ENCODE measurements around the gene DEFB114.
"Not testable (repeated sequence)": the region's sequence is repeated elsewhere in the genome, so short reads cannot be mapped to it uniquely, and the experiment has no call there.

The DEFB114 gene

GRCh38 chr6:49964064-49964463, at the start of gene DEFB114:
DEFB114 (minus strand) TSS chr6:49964164; CDS start chr6:49964105, 59 bp downstream.
- no peak for DNase-seq

- no peak for DNase-seq
These were observed 43.9 kb upstream of the DEFB114 start for GRCh38 chr6:50007819-50008218.

- DNase-seq: no peak
These were observed 39.2 kb upstream of the DEFB114 start for GRCh38 chr6:50003139-50003538.

GRCh38 chr6:49995278-49995677, 31.3 kb upstream of the DEFB114 start:
- DNase-seq: no peak

- no peak for DNase-seq
These were observed 24.9 kb upstream of the DEFB114 start for GRCh38 chr6:49988900-49989299.

GRCh38 chr6:49987749-49988148, 23.8 kb upstream of the DEFB114 start:
- DNase-seq: no peak

- no peak for DNase-seq
These were observed 22.6 kb upstream of the DEFB114 start for GRCh38 chr6:49986551-49986950.

GRCh38 chr6:49982046-49982445, 18.1 kb upstream of the DEFB114 start:
- DNase-seq: no peak

- DNase-seq: no peak
These were observed 16.9 kb upstream of the DEFB114 start for GRCh38 chr6:49980898-49981297.

- no peak for DNase-seq
These were observed 15.6 kb upstream of the DEFB114 start for GRCh38 chr6:49979584-49979983.

- no peak for DNase-seq
These were observed 14.6 kb upstream of the DEFB114 start for GRCh38 chr6:49978332-49979226.

- no peak for DNase-seq
These were observed 5.6 kb upstream of the DEFB114 start, which contains the start of gene DEFB113 for GRCh38 chr6:49969605-49970004. DEFB113 (minus strand) TSS chr6:49969625; CDS start chr6:49969625, 0 bp downstream.

GRCh38 chr6:49966823-49967222, 2.9 kb upstream of the DEFB114 start:
- no peak for DNase-seq

GRCh38 chr6:49966334-49966733, 2.4 kb upstream of the DEFB114 start:
- DNase-seq: no peak

GRCh38 chr6:49958180-49958579, 5.8 kb downstream of the DEFB114 start:
- no peak for DNase-seq

- no peak for DNase-seq
These were observed 8.1 kb downstream of the DEFB114 start for GRCh38 chr6:49955847-49956246.

- no peak for DNase-seq
These were observed 12.0 kb downstream of the DEFB114 start for GRCh38 chr6:49951926-49952325.

GRCh38 chr6:49950415-49950751, 13.6 kb downstream of the DEFB114 start:
- no peak for DNase-seq

GRCh38 chr6:49949062-49949461, 14.9 kb downstream of the DEFB114 start:
- no peak for DNase-seq

- no peak for DNase-seq
These were observed 17.1 kb downstream of the DEFB114 start for GRCh38 chr6:49946835-49947234.

- DNase-seq: not testable (repeated sequence)
These were observed 19.9 kb downstream of the DEFB114 start for GRCh38 chr6:49944068-49944467.

GRCh38 chr6:49939993-49940498, 23.9 kb downstream of the DEFB114 start:
- no peak for DNase-seq

GRCh38 chr6:49937811-49938210, 26.2 kb downstream of the DEFB114 start:
- no peak for DNase-seq

GRCh38 chr6:49937017-49937416, 26.9 kb downstream of the DEFB114 start:
- no peak for DNase-seq

- DNase-seq: no peak
These were observed 28.6 kb downstream of the DEFB114 start for GRCh38 chr6:49935387-49935786.

Measured in NCI-H1694 (cell line).